Measurements from ENCODE around the gene ESRRG.

GRCh38 chr1:216531263-216532239 is 191.7 kb downstream of the ESRRG start:
- TF ChIP-seq POLR2A (IDR thresholded peaks at IDR 0.05; ENCODE audit: low read length): no peak
- TF ChIP-seq GATA1 (IDR thresholded peaks at IDR 0.05; ENCODE audit: low read depth, low read length): no peak
